K562 (cell line): ENCODE data around the gene CD79A. TPM values are rescaled to one million over a fixed set of nuclear protein-coding genes. Genes with fewer than 3 reads are reported as not detected.

Source experiments
- C11orf30 ChIP-seq: fragments of 450-650 bp; IDR thresholded peaks from 2 replicates; pipeline ENCODE4 v1.6.1; 2016; ENCODE audit warnings: low read depth, mild to moderate bottlenecking
- CBFA2T3 ChIP-seq: fragments of 450-650 bp; IDR thresholded peaks from 2 replicates; pipeline ENCODE4 v1.6.1; 2017
- CBFB ChIP-seq: sonication (generic); formaldehyde crosslinking; IDR thresholded peaks from 2 replicates; pipeline ENCODE4 v1.4.0; 2020; ENCODE audit warnings: mild to moderate bottlenecking, missing genetic modification reagents
- ESRRA ChIP-seq: fragments of 450-650 bp; IDR thresholded peaks from 2 replicates; pipeline ENCODE4 v1.6.1; 2014; ENCODE audit warnings: low read depth, mild to moderate bottlenecking, moderate library complexity, borderline replicate concordance
- GABPA ChIP-seq: fragments of 200-800 bp; sonication (Bioruptor generic); conservative IDR thresholded peaks from 2 replicates; pipeline ENCODE4 v1.6.1; 2016; ENCODE audit warnings: low read depth, missing genetic modification characterization, missing compliant biosample characterization
- GABPB1 ChIP-seq: sonication (generic); formaldehyde crosslinking; IDR thresholded peaks from 2 replicates; pipeline ENCODE4 v1.8.0; 2022; ENCODE audit warnings: mild to moderate bottlenecking, missing genetic modification reagents
- KHSRP ChIP-seq: fragments of 450-650 bp; IDR thresholded peaks from 2 replicates; pipeline ENCODE4 v1.6.1; 2017
- MIER1 ChIP-seq: fragments of 450-650 bp; IDR thresholded peaks from 2 replicates; pipeline ENCODE4 v1.6.1; 2016; ENCODE audit warnings: antibody characterized with exemption, mild to moderate bottlenecking, low read depth
- NR2C1 ChIP-seq, 2 experiments: fragments of 450-650 bp; IDR thresholded peaks; 2 replicates each; pipeline ENCODE4 v1.6.1; 2017; ENCODE audit warnings: mild to moderate bottlenecking in 2 of 2, antibody characterized with exemption in 1 of 2, inconsistent platforms in 1 of 2, missing compliant biosample characterization in 1 of 2, missing genetic modification characterization in 1 of 2
- POLR2AphosphoS5 ChIP-seq: IDR thresholded peaks from 2 replicates; pipeline ENCODE4 v1.6.1; 2011; ENCODE audit warnings: mild to moderate bottlenecking, low read depth, low read length, moderate library complexity; ENCODE audit not compliant: control insufficient read depth, insufficient read depth
- RFX1 ChIP-seq: fragments of 450-650 bp; IDR thresholded peaks from 2 replicates; pipeline ENCODE4 v1.6.1; 2016; ENCODE audit warnings: mild to moderate bottlenecking, moderate library complexity
- SPI1 ChIP-seq: IDR thresholded peaks from 2 replicates; pipeline ENCODE4 v1.6.1; 2011; ENCODE audit warnings: low read depth, low read length, control low read depth, borderline replicate concordance
- TAL1 ChIP-seq: fragments of 450-650 bp; IDR thresholded peaks from 2 replicates; pipeline ENCODE4 v1.6.1; 2016; ENCODE audit warnings: mild to moderate bottlenecking
- TOE1 ChIP-seq, 2 experiments: fragments of 450-650 bp in 1 of 2; sonication (generic) in 1 of 2; formaldehyde crosslinking in 1 of 2; IDR thresholded peaks; 2 replicates each; pipeline versions ENCODE4 v1.7.1 to v1.8.0; 2016 to 2022; ENCODE audit warnings: borderline replicate concordance in 2 of 2, mild to moderate bottlenecking in 2 of 2, antibody characterized with exemption in 1 of 2, inconsistent platforms in 1 of 2, low read depth in 1 of 2, missing genetic modification reagents in 1 of 2, moderate library complexity in 1 of 2
- WHSC1 ChIP-seq: IDR thresholded peaks from one replicate; pipeline ENCODE4 v1.6.1; 2012; ENCODE audit warnings: low read length, control low read depth, inconsistent platforms
- XRCC5 ChIP-seq: fragments of 200-400 bp; formaldehyde crosslinking; IDR thresholded peaks from 2 replicates; pipeline ENCODE4 v1.6.1; 2017; ENCODE audit warnings: low read depth, mild to moderate bottlenecking, low read length
- ZNF436 ChIP-seq: fragments of 250-450, 450-650 bp; sonication (Bioruptor Pico); formaldehyde crosslinking; IDR thresholded peaks from 2 replicates; pipeline ENCODE4 v1.7.0; 2020; ENCODE audit warnings: mild to moderate bottlenecking
- ZNF707 ChIP-seq: fragments of 250-450 bp; sonication (Bioruptor Pico); conservative IDR thresholded peaks from 2 replicates; pipeline ENCODE4 v1.8.0; 2022; ENCODE audit warnings: inconsistent platforms, mild to moderate bottlenecking, moderate library complexity
- polyA plus RNA-seq, 8 experiments: library from polyadenylated mRNA; depleted of rRNA in 4 of 8; stranded (reverse) in 5 of 8; unstranded in 3 of 8; fragments of >200 nt; fragmentation: Nextera tagmentation in 2 of 8; fragmentation: Illumina TruSeq in 1 of 8; extraction: Ambion mirVana in 2 of 8; extraction: Trizol in 1 of 8; gene quantifications; 2 replicates each; pipeline versions ENCODE4 v1.2.1 to v1.2.3, GENCODE V29; 2011 to 2014; ENCODE audit warnings: inconsistent platforms in 1 of 8, missing spikeins in 1 of 8
- total RNA-seq, 7 experiments: library from RNA; depleted of rRNA in 6 of 7; stranded (reverse); fragments of >200 nt in 6 of 7; fragmentation: Illumina TruSeq in 2 of 7; extraction: Trizol in 2 of 7; gene quantifications; 2 replicates each; pipeline versions ENCODE4 v1.2.1 to v1.2.3, GENCODE V29; 2011 to 2021; ENCODE audit warnings: low replicate concordance in 1 of 7
- TF ChIP-seq, protein P1 (sequence below): fragments of 450-650 bp; IDR thresholded peaks from 2 replicates; pipeline ENCODE4 v1.6.1; 2016; ENCODE audit warnings: antibody characterized with exemption
- TF ChIP-seq, protein P2 (sequence below): fragments of 250-450 bp; sonication (Bioruptor Pico); IDR thresholded peaks from 2 replicates; pipeline ENCODE4 v1.5.0; 2020; ENCODE audit warnings: mild to moderate bottlenecking
- TF ChIP-seq, protein P3 (sequence below): fragments of 250-450 bp; sonication (Bioruptor Pico); IDR thresholded peaks from 2 replicates; pipeline ENCODE4 v1.8.0; 2021; ENCODE audit warnings: moderate library complexity, mild to moderate bottlenecking, inconsistent platforms
- TF ChIP-seq, protein P4 (sequence below): fragments of 250-450 bp; sonication (Bioruptor Pico); IDR thresholded peaks from 2 replicates; pipeline ENCODE4 v1.8.0; 2022; ENCODE audit warnings: moderate library complexity, mild to moderate bottlenecking, inconsistent platforms
- TF ChIP-seq, protein P5 (sequence below): sonication (generic); formaldehyde crosslinking; IDR thresholded peaks from 2 replicates; pipeline ENCODE4 v1.8.1; 2023; ENCODE audit warnings: mild to moderate bottlenecking, missing genetic modification reagents
- TF ChIP-seq, protein P6 (sequence below): fragments of 200-800 bp; sonication (Bioruptor generic); IDR thresholded peaks from 2 replicates; pipeline ENCODE4 v1.6.1; 2017; ENCODE audit warnings: missing genetic modification characterization, missing compliant biosample characterization

The CD79A gene
- total and polyA plus RNA-seq, 9 of the 15 experiments (the other 6 are each of a cell fraction or from before 2014, with no cell fraction given), result 0.04 to 0.72 (median 0.17) TPM; not detected in 3

DNA sequence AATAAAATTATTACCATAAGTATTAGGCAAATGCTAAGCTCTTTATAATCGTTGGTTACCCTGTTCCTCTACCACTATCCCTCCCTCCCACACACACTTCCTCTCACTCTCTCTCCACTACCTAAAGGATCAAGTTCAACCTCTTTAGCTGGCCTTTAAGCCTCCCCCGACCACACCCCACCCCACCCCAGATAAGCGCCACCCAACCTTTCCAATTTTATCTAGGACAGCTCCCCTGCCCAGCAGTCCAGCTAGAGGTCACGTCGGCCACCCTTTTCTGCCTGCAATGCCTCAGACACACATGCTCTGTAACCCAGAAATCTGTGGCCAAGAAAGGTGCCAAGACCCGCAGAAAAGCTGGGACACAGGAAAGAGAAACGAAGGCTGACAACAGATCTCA lies 33.7 kb upstream of the CD79A start (continued):
- TF ChIP-seq, protein P1, sequence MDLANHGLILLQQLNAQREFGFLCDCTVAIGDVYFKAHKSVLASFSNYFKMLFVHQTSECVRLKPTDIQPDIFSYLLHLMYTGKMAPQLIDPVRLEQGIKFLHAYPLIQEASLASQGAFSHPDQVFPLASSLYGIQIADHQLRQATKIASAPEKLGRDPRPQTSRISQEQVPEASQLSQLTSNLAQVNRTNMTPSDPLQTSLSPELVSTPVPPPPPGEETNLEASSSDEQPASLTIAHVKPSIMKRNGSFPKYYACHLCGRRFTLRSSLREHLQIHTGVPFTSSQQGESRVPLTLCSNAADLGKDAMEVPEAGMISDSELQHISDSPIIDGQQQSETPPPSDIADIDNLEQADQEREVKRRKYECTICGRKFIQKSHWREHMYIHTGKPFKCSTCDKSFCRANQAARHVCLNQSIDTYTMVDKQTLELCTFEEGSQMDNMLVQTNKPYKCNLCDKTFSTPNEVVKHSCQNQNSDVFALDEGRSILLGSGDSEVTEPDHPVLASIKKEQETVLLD, result no peak
- TF ChIP-seq POLR2AphosphoS5 (no peak), ESRRA (0 out of 2 replicates have a peak, but pooled peaks have one; percentile 22), ZNF707 (CRISPR knock-in tag) (no peak), ZNF436 (no peak), GABPB1 (CRISPR knock-in tag) (no peak), CBFB (CRISPR knock-in tag) (no peak), TOE1 (IDR thresholded peaks at IDR 0.05; ENCODE audit: borderline replicate concordance) (0 out of 2 replicates have a peak, but pooled peaks have one; percentile 15), TOE1 (CRISPR knock-in tag; IDR thresholded peaks at IDR 0.05; ENCODE audit: borderline replicate concordance, low read depth) (no peak), XRCC5 (no peak), MIER1 (no peak), C11orf30 (no peak), RFX1 (no peak), NR2C1 (IDR thresholded peaks at IDR 0.05) (peak; percentile 39; the same call in 1 of the 2 replicates), NR2C1 (tag; IDR thresholded peaks at IDR 0.05) (0 out of 2 replicates have a peak, but pooled peaks have one; percentile 6), SPI1 (peak; percentile 83), KHSRP (no peak), TAL1 (no peak), CBFA2T3 (peak; percentile 67), GABPA (tag) (0 out of 2 replicates have a peak, but pooled peaks have one; percentile 24), WHSC1 (no peak)
- TF ChIP-seq, protein P2, sequence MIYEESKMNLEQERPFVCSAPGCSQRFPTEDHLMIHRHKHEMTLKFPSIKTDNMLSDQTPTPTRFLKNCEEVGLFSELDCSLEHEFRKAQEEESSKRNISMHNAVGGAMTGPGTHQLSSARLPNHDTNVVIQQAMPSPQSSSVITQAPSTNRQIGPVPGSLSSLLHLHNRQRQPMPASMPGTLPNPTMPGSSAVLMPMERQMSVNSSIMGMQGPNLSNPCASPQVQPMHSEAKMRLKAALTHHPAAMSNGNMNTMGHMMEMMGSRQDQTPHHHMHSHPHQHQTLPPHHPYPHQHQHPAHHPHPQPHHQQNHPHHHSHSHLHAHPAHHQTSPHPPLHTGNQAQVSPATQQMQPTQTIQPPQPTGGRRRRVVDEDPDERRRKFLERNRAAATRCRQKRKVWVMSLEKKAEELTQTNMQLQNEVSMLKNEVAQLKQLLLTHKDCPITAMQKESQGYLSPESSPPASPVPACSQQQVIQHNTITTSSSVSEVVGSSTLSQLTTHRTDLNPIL (CRISPR knock-in tag), result no peak
- TF ChIP-seq, protein P3, sequence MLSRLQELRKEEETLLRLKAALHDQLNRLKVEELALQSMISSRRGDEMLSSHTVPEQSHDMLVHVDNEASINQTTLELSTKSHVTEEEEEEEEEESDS (CRISPR knock-in tag), result no peak
- TF ChIP-seq, protein P4, sequence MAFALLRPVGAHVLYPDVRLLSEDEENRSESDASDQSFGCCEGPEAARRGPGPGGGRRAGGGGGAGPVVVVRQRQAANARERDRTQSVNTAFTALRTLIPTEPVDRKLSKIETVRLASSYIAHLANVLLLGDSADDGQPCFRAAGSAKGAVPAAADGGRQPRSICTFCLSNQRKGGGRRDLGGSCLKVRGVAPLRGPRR (CRISPR knock-in tag), result no peak
- TF ChIP-seq, protein P5, sequence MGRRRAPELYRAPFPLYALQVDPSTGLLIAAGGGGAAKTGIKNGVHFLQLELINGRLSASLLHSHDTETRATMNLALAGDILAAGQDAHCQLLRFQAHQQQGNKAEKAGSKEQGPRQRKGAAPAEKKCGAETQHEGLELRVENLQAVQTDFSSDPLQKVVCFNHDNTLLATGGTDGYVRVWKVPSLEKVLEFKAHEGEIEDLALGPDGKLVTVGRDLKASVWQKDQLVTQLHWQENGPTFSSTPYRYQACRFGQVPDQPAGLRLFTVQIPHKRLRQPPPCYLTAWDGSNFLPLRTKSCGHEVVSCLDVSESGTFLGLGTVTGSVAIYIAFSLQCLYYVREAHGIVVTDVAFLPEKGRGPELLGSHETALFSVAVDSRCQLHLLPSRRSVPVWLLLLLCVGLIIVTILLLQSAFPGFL, result no peak
- TF ChIP-seq, protein P6, sequence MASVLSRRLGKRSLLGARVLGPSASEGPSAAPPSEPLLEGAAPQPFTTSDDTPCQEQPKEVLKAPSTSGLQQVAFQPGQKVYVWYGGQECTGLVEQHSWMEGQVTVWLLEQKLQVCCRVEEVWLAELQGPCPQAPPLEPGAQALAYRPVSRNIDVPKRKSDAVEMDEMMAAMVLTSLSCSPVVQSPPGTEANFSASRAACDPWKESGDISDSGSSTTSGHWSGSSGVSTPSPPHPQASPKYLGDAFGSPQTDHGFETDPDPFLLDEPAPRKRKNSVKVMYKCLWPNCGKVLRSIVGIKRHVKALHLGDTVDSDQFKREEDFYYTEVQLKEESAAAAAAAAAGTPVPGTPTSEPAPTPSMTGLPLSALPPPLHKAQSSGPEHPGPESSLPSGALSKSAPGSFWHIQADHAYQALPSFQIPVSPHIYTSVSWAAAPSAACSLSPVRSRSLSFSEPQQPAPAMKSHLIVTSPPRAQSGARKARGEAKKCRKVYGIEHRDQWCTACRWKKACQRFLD, result no peak
